ENCODE data around the gene TDRD3.

Gene TDRD3

DNA sequence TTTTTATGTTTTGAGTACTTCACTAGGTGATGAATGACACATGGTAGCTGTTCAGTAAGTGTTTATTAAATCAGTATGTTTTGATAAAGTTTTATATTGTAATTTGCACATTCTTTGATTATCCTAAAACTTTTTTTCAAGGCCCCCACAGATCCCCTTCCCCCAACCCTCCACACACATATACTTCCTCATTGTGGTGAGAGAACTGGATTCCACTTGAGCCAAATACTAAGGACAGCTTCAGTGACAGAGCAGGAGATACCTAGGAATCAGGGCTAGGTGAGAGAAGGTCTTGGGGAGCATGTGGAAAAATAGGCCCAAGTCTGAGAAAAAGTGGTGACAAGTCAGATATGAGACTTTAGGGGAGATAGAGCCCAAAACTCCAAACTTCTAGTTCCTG lies 174.6 kb downstream of the TDRD3 start:
- Mint-ChIP-seq H3K4me1 (peaks cover 5% of the 10 kb centered on the region), H3K9me3 (peaks cover 3 to 15% of the 10 kb centered on the region in 2 donors), H3K27ac (no peak overlapping the region), H3K4me3 (no peak overlapping the region), H3K27me3 (no peaks in the 10 kb centered on the region)
- no peak for DNase-seq
- no peak for ATAC-seq

DNA sequence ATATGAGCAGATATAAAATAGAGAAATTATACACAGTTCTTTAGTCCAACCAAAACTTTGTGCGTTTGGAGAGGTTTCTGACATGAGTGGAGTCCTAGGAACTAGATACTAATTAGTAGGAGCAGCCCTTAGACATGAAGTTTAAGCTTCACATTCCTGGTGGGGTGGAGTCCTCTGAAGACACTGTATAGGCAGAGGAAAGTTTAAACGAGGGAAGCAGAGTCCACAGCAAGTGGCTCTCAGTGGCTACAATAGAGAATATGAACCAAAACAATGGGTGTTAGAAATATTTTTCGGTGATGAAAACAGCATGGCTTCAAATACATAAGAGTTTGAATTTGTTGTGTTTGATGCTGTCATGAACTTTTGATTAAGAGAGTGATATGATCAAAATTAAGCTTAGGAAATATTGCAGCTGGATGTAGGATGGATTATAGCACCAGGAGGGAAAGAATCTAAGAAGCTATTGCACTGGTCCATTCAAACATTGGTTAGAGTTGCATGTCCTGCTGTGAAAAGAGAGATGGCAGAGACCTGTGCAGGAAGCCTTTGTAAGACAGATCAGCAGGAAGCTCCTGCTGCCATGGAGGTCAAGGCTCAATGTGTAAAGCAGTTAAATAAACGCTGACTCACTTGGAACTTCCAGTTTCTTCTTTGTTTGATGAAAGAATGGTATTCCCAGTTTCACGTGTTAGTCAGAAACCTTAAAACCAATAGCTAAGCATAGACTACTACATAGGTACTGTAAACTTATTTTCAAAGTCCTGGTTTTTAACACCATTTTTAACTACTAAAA lies 175.2 kb downstream of the TDRD3 start:
- Mint-ChIP-seq H3K27me3 (no peaks in the 10 kb centered on the region), H3K4me1 (peaks cover 5% of the 10 kb centered on the region), H3K27ac (peak overlapping the region in 1 of 2 donors; percentile 22), H3K4me3 (no peak overlapping the region), H3K9me3 (peaks cover 3 to 15% of the 10 kb centered on the region in 2 donors)
- no peak for ATAC-seq
- no peak for DNase-seq

DNA sequence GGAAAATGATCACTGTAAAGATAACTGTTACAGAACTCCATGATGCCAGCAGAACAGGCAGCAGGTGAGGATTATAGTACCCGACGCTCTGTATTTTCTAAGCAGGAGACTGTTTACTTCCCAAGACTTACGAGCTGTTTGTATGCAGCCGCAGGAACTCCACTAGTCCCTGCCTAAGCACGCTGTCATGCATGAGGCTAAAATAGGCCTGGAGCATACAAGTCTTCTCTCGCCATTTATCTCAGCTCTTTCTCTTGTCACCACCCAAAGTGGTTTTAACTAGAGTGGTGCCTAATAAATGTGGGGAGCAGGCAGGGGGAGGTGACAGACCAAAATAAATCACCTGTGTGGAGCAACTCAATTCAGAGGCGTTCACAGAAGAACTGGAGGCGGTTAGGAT lies 175.8 kb downstream of the TDRD3 start:
- ATAC-seq (no peak), DNase-seq (no peak)
- H3K4me3 Mint-ChIP-seq = no peak overlapping the region
- H3K27ac Mint-ChIP-seq = peak overlapping the region in 1 of 2 donors; percentile 52
- H3K9me3 Mint-ChIP-seq = peaks cover 3 to 15% of the 10 kb centered on the region in 2 donors
- no peaks in the 10 kb centered on the region for H3K27me3 Mint-ChIP-seq
- peaks cover 5% of the 10 kb centered on the region for H3K4me1 Mint-ChIP-seq

DNA sequence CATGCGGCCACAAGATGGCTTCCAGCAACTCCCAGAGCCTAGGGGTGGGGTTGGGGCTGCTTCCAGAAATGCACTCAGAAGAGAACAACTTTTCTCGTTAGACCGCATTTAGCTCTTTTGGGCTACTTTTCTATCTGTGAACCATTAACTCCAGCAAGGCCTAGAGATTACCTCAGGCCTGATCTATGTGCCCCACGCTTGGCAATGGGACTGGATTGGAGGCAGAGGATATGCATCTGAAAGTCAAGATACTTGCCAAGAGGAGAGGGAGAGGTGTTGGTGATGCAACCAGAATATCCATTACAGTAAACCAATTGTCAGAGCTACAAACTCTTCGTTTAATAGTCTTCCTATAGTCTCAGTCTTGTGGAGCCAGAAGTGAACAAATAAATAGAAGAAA lies 177.7 kb downstream of the TDRD3 start:
- Mint-ChIP-seq H3K4me1 (peaks cover 5% of the 10 kb centered on the region), H3K9me3 (peaks cover 3 to 15% of the 10 kb centered on the region in 2 donors), H3K4me3 (no peak overlapping the region), H3K27ac (peak overlapping the region in 1 of 2 donors; percentile 3), H3K27me3 (no peaks in the 10 kb centered on the region)
- ATAC-seq (no peak), DNase-seq (no peak)

DNA sequence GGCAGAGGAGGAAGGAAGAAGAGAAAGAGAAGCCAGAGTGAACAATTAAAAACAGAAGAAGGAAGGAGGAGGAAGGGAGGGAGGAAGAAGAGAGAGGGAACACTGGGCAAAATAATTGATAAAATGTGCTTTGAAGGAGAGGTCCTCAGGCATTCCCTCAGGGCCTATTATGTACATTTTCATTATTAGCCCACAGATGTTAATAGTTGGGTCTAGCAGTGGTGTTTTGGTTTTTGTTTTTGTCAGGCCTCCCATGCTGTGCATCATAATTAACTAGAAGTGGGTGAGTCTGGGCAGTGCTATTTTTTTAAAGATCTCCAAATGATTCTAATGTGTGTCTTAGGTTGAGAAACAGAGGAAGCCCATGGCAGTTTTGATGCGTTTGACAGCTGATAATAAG lies 178.1 kb downstream of the TDRD3 start:
- Mint-ChIP-seq H3K27me3 (no peaks in the 10 kb centered on the region), H3K4me3 (no peak overlapping the region), H3K9me3 (peaks cover 3 to 15% of the 10 kb centered on the region in 2 donors), H3K4me1 (peaks cover 5% of the 10 kb centered on the region), H3K27ac (peak overlapping the region in 1 of 2 donors; percentile 3)
- no peak for DNase-seq
- no peak for ATAC-seq

DNA sequence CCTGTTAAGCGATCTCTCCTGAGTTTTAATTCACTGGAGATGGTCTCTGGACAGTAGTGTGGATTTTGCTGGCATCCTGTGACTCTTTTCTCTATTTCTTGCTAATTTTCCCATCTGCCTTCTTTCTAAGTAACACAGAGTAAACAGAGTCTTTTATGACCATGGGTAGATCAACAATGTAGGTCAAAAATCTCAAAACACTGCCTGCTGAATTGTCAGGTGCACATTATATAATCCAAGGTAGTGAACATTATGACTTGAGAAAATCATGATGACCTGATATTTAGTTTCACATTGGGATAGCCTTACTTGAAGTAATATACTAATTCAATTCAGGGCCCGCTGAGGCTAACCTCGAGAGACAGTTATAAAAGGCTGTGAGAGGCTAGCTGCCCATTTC lies 180.7 kb downstream of the TDRD3 start:
- Mint-ChIP-seq H3K4me3 (no peak overlapping the region), H3K27ac (no peak overlapping the region), H3K27me3 (no peaks in the 10 kb centered on the region), H3K4me1 (no peaks in the 10 kb centered on the region), H3K9me3 (peaks cover 3 to 8% of the 10 kb centered on the region in 2 donors)
- ATAC-seq (no peak), DNase-seq (no peak)

DNA sequence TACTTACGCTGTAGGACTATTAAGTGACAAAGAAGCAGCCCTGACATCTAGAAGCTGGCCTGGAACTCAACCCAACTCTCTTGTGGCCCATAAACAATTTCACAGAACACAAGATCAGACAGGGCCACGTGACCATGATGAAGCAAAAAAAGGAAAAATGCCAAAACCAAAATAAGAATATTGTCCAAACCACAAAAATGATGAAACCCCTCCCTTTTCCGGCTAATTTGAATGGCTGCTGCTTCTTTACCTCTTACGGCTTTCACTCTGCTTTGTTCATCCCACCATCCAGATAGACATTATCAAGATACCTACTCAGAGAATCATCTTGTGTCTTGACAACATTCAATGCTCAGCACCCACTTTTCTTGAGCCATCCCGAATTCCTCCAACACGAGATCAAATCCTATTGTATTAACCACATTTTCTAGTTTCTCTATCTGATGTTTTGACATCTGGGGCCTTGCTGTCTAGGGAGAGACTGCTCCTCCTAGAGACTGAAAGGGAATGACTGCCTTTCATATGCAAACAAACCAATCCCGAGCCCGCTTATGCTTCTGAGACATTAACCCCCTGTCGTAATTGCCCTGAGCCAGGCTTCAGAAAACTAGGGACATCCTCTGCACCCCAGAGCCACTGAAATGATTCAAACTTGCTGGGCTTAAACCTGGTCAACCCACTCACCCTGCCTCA lies 186.3 kb downstream of the TDRD3 start:
- H3K4me3 Mint-ChIP-seq = no peak overlapping the region
- DNase-seq (no peak), ATAC-seq (no peak)
- peaks cover 6% of the 10 kb centered on the region for H3K27me3 Mint-ChIP-seq
- peaks cover 13 to 22% of the 10 kb centered on the region in 2 donors for H3K9me3 Mint-ChIP-seq
- H3K27ac Mint-ChIP-seq = no peak overlapping the region
- peaks cover 8% of the 10 kb centered on the region for H3K4me1 Mint-ChIP-seq

DNA sequence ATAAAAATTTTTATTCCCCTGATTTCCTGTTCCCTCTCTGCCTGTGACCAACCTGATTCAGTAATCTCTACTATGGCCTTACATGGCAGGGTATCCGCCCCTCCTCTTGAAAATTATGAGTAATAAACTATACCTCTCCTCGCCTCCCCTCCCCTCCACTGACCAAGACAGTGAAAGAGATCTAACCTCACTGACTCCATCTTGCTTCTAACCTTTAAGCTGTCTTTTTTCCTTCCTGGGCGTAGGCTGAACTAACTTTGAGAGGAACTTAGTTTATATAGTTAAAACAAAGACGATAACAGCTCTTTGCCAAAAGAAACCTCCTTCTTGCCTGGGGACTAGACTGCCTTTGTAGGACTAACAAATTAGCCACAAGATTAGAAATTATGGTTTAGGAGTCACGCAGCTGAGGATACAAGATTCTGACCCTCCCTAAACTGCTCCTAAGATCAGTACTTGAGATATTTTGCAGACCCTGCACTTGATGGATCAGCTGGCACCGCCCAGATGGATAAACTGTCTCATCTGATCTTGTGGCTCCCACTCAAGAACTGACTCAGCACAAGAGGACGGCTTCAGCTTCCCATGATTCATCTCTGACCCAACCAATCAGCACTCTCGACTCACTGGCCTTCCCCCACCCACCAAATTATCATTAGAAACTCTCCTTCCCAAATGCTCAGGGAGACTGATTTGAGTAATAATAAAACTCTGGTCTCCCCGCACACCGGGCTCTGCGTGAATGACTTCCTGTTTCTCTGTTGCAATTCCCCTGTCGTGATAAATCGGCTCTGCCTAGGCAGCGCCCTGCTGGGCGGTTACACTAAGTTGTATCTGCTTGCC lies 187.1 kb downstream of the TDRD3 start:
- Mint-ChIP-seq H3K4me3 (no peak overlapping the region), H3K27ac (peak overlapping the region; percentile 76 to 95), H3K27me3 (peaks cover 6% of the 10 kb centered on the region), H3K4me1 (peaks cover 8% of the 10 kb centered on the region), H3K9me3 (peaks cover 13 to 22% of the 10 kb centered on the region in 2 donors)
- ATAC-seq = peak; percentile 60
- DNase-seq = peak in 1 of 2 donors; percentile 18

DNA sequence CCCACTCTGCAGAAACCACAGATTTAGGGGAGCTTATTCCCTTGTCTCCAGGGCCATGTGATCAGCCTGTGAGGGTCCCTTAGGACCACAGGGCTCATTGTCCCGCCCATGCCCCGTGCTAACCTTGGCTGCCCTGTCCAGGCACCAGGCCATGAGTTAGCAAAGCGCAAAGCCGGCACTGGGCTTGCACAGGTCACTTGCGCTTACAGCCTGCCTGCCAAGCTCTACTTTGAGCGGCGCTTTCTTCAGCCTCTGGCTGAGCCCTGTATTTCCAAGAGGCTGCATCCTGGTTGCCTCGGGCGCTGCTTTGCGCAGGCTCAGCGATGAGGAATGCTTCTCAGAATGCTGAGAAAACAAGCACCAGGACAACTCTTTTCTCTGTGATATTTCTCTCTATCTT lies 188.0 kb downstream of the TDRD3 start:
- Mint-ChIP-seq H3K4me1 (peaks cover 8% of the 10 kb centered on the region), H3K27ac (no peak overlapping the region), H3K9me3 (peaks cover 13 to 22% of the 10 kb centered on the region in 2 donors), H3K27me3 (peaks cover 6% of the 10 kb centered on the region), H3K4me3 (no peak overlapping the region)
- ATAC-seq (no peak), DNase-seq (no peak)

DNA sequence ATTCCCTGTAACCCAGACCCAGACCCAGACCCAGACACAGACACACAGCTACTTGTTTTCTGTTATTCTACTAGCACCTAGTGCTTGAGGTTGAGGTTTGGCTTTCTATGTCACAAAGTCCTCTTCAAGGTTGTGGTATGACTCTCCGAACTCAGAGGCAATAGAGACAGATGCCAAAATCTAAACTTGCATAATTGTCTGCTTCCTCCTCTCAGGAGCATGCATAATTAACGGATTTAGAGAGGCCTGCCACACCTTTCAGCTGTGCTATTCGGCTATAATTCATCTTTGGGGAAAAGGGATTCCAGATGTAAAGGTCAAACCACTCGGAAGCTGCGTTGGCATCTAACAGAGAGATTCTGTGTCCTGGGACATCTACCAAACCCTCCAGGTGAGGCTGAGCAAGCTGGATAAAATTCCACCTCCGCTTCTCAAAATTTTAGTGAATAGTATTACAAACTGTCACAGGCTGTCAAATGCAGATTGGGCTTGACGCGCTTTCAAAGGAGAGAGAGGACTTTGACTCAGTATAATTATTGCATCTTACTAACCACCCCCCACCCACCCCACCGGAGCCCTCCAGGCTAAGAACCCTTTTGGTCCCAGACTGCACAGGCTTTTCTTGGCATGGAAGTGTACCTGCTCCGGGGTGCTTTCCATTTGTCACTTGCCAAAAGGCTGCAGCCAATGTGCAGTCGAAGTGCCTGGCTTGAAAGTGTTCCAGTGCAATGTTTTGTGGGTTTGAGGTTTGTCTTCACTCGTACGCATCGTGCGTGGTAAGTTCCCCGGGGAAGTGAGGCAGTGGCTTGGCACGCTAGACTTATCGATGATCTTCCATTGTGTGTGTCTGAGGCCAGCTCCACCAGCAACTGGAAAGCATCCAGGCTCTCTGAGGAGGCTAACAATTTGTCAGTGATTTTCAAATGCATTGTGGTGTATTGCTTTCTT lies 194.1 kb downstream of the TDRD3 start:
- Mint-ChIP-seq H3K4me3 (no peak overlapping the region), H3K27me3 (peaks cover 6% of the 10 kb centered on the region), H3K27ac (no peak overlapping the region), H3K4me1 (no peaks in the 10 kb centered on the region), H3K9me3 (no peaks in the 10 kb centered on the region)
- no peak for ATAC-seq
- no peak for DNase-seq

DNA sequence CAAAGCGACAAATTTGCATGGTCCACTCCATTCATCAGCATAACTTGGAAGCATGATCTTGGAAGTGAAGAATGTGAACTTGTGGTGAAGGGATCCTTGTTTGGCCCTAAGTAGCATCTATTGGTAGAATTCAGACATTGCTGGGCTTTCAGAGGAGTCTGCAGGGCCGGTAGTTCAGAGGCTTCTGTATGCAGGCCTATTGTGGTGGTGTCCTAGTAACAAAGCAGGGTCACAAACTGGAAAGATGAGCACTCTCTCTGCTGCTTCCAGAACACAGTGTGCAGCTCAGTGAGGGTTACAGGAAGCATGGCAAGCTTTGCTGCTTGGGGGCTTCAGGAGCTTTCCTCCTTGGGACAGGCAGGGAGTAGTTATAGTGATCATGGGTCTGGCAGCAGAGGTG lies 206.0 kb downstream of the TDRD3 start:
- H3K4me3 Mint-ChIP-seq = no peak overlapping the region
- ATAC-seq (no peak), DNase-seq (no peak)
- peaks cover 14% of the 10 kb centered on the region for H3K27me3 Mint-ChIP-seq
- H3K4me1 Mint-ChIP-seq = no peaks in the 10 kb centered on the region
- no peaks in the 10 kb centered on the region for H3K9me3 Mint-ChIP-seq
- no peak overlapping the region for H3K27ac Mint-ChIP-seq

DNA sequence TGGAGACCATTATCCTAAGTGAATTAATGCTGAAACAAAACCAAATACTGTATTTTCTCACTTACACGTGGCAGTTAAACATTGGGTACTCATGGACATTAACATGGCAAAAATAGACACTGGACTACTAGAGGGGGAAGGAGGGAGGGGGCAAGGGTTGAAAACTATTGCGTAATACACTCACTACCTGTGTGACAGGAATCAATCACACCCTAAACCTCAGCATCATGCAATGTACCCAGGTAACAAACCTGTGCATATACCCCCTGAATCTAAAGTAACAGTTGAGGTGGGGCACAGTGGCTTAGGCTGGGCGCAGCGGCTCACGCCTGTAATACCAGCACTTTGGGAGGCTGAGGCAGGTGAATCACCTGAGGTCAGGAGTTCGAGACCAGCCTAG lies 207.0 kb downstream of the TDRD3 start:
- no peaks in the 10 kb centered on the region for H3K9me3 Mint-ChIP-seq
- DNase-seq (no peak), ATAC-seq (no peak)
- no peak overlapping the region for H3K4me3 Mint-ChIP-seq
- no peak overlapping the region for H3K27ac Mint-ChIP-seq
- H3K4me1 Mint-ChIP-seq = no peaks in the 10 kb centered on the region
- peaks cover 11% of the 10 kb centered on the region for H3K27me3 Mint-ChIP-seq

DNA sequence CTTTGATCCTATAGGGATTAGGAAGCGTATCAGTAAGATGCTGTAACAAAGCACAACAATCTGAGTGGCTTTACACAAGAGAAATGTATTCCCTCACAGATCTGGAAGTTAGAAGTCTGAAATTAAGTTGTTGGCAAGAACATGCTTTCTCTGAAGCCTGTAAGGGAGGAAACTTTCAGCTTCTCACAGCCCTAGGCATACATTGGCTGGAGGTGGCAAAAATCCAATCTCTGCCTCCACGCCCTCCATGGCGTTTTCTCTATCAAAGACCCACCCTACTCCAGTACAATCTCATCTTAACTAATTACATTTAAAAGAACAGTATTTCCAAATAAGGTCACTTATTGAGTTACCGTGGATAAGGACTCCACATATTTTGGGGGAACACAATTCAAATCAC lies 211.9 kb downstream of the TDRD3 start:
- Mint-ChIP-seq H3K4me1 (no peaks in the 10 kb centered on the region), H3K9me3 (no peaks in the 10 kb centered on the region), H3K27me3 (peaks cover 7% of the 10 kb centered on the region), H3K27ac (no peak overlapping the region), H3K4me3 (no peak overlapping the region)
- no peak for ATAC-seq
- DNase-seq = no peak

DNA sequence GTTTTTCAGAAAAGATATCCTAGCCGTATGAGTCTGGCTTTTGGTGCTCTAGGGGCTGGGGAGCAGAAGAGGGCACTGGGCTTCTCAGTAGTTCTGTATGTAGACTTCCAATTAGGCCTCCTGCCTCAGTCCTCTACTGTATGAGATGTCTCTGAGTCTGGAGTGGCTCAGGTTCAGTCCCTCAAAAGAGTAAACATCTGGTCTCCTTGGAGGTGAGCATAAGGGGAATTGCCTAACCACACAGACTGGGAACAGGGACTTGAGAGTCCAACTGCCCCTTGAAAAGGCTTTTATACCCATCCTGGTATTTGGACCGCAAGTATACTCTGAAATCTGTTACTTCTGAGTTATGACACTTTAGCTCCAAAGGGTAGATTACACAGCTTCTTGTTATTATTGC lies 214.5 kb downstream of the TDRD3 start:
- Mint-ChIP-seq H3K27me3 (peaks cover 7% of the 10 kb centered on the region), H3K9me3 (no peaks in the 10 kb centered on the region), H3K4me1 (no peaks in the 10 kb centered on the region), H3K27ac (no peak overlapping the region), H3K4me3 (no peak overlapping the region)
- DNase-seq (no peak), ATAC-seq (no peak)

DNA sequence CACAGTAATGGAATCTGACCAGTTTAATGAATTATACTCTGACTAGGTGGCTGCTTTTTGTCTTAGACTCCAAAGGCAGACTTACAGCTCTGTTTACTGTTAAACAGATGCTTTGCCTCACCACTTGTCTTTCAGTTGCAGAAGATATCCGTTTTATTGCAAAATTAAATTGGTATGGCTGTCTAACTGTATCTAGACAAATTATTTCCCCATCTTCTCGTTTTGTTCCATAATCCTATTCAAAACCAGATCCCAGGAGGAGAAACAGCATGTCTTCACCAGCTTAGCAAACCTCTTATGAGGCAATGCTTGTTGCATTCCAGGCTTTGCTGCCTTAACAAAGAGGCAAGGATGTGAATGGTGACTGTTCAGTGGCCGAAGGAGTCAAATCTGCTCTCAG lies 215.6 kb downstream of the TDRD3 start:
- H3K27ac Mint-ChIP-seq = no peak overlapping the region
- H3K9me3 Mint-ChIP-seq = no peaks in the 10 kb centered on the region
- H3K4me3 Mint-ChIP-seq = no peak overlapping the region
- H3K27me3 Mint-ChIP-seq = peaks cover 11% of the 10 kb centered on the region
- H3K4me1 Mint-ChIP-seq = no peaks in the 10 kb centered on the region
- ATAC-seq (no peak), DNase-seq (no peak)

Measured in stimulated activated naive CD8-positive, alpha-beta T cell treated with anti-CD3 and anti-CD28 coated beads, Interleukin-15, amount 100 ng/mL, for 72 hours (primary cell).